Esophagus muscularis mucosa (tissue), 4 donors: Measurements from ENCODE around the gene FFAR3. TPM values are rescaled to one million over a fixed set of nuclear protein-coding genes. Genes with fewer than 3 reads are reported as not detected.

Experiments used
- DNase-seq: peaks from one replicate; pipeline ENCODE4 v3.0.0-alpha.2; 2017; ENCODE audit errors: extremely low spot score
- H3K27ac ChIP-seq, 4 donors: fragments of 200-600 bp; sonication (generic); replicated peaks in 1 of 4; 1 replicate in 3 of 4; 2 replicates in 1 of 4; pipeline ENCODE4 v1.5.1; 2016 to 2019; ENCODE audit warnings: mild to moderate bottlenecking in 1 of 4
- H3K27me3 ChIP-seq, 4 donors: fragments of 200-600 bp; sonication (generic); one replicate each; pipeline versions ENCODE4 v1.5.1 to v1.6.0; 2016 to 2019
- H3K36me3 ChIP-seq, 4 donors: fragments of 200-600 bp; sonication (generic); one replicate each; pipeline ENCODE4 v1.5.1; 2016 to 2019
- H3K4me1 ChIP-seq, 4 donors: fragments of 200-600 bp; sonication (generic); one replicate each; pipeline ENCODE4 v1.5.1; 2016 to 2019
- H3K4me3 ChIP-seq, 4 donors: fragments of 200-600 bp; sonication (generic); 1 replicate in 2 of 4; 2 replicates in 2 of 4; pipeline ENCODE4 v1.5.1; 2016 to 2019; ENCODE audit warnings: mild to moderate bottlenecking in 4 of 4, moderate library complexity in 1 of 4
- H3K9me3 ChIP-seq, 4 donors: fragments of 200-600 bp; sonication (generic); 1 replicate in 3 of 4; 2 replicates in 1 of 4; pipeline ENCODE4 v1.5.1; 2016 to 2019
- CTCF ChIP-seq, 3 experiments: fragments of 200-600 bp in 2 of 3; fragments of 450-650 bp in 1 of 3; sonication (generic) in 2 of 3; IDR thresholded peaks; one replicate each; pipeline ENCODE4 v1.5.1; 2017 to 2019; ENCODE audit warnings: antibody characterized with exemption in 3 of 3, mild to moderate bottlenecking in 2 of 3, moderate library complexity in 1 of 3
- EP300 ChIP-seq: sonication (generic); formaldehyde crosslinking; IDR thresholded peaks from one replicate; pipeline ENCODE4 v1.6.1; 2017; ENCODE audit warnings: antibody characterized with exemption
- POLR2A ChIP-seq: fragments of 450-650 bp; IDR thresholded peaks from one replicate; pipeline ENCODE4 v1.6.1; 2017; ENCODE audit warnings: antibody characterized with exemption, moderate library complexity, mild to moderate bottlenecking, low read depth
- POLR2AphosphoS5 ChIP-seq, 2 donors: sonication (generic); formaldehyde crosslinking; IDR thresholded peaks; one replicate each; pipeline ENCODE4 v1.6.1; 2017; ENCODE audit warnings: antibody characterized with exemption in 2 of 2
- WGBS: methylation state at CpG from one replicate; pipeline ENCODE4 v1.1.5; 2018; 5-methylcytosine and 5-hydroxymethylcytosine counted together
- intact Hi-C: fragments of 100-400 bp; cut with DNase I; formaldehyde crosslinking; loops from one replicate; pipeline ENCODE4 v1.15.1; 2023
- total RNA-seq, 4 donors: library from RNA; depleted of rRNA; stranded (reverse); fragments of >200 nt; gene quantifications; one replicate each; pipeline versions ENCODE4 v1.1.0 to v1.2.1, GENCODE V29; 2016

Gene FFAR3
- total RNA-seq, 4 donors from 2014 or later: 0.17 to 2.3 TPM; not detected in 2

DNA sequence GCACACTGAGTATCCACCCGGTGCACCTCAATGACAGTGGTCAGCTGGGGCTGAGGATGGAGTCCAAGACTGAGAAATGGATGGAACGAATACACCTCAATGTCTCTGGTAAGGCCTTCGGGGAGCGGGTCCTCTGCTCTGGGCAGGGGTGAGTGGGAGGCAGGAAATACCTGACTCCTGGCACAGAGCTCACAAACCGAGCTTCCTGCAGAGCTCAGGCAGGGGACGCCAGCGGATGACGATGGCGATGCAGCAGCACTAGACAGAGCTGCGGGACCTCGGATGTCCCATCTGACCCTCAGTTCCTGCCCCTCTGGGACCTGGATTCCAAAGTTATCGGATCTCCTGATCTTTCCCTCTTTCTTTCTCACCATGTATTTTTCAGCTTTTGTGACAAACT, 25.4 kb upstream of the FFAR3 start:
- DNase-seq: no peak

GRCh38 chr19:35334144-35334753, 24.0 kb upstream of the FFAR3 start:
- H3K36me3 ChIP-seq: no peaks in the 10 kb centered on the region
- H3K4me3 ChIP-seq: no peak overlapping the region
- no peaks in the 10 kb centered on the region for H3K4me1 ChIP-seq
- H3K27ac ChIP-seq: no peak overlapping the region
- intact Hi-C loops: no loop called here
- WGBS: 79% methylated on average over 10 of the region's 10 CpGs
- H3K27me3 ChIP-seq: peaks cover 0 to 63% (median 0%) of the 10 kb centered on the region in 4 donors
- TF ChIP-seq POLR2A: no peak
- no peak for DNase-seq
- no peaks in the 10 kb centered on the region for H3K9me3 ChIP-seq

More for the DNA sequence above, 25.4 kb upstream of the FFAR3 start:
- TF ChIP-seq CTCF (IDR thresholded peaks at IDR 0.05) (no peak), POLR2A (no peak), POLR2AphosphoS5 (IDR thresholded peaks at IDR 0.05) (no peak), EP300 (no peak)
- 70% methylated on average over 11 of the region's 12 CpGs for WGBS
- Histone ChIP-seq H3K4me1 (no peaks in the 10 kb centered on the region), H3K27me3 (peaks cover 0 to 69% (median 0%) of the 10 kb centered on the region in 4 donors), H3K9me3 (no peaks in the 10 kb centered on the region), H3K36me3 (no peaks in the 10 kb centered on the region), H3K27ac (no peak overlapping the region), H3K4me3 (no peak overlapping the region)
- intact Hi-C loops: no loop called here

GRCh38 chr19:35336166-35336955, 21.9 kb upstream of the FFAR3 start:
- intact Hi-C loops: no loop called here
- Histone ChIP-seq H3K9me3 (no peaks in the 10 kb centered on the region), H3K4me3 (no peak overlapping the region), H3K36me3 (no peaks in the 10 kb centered on the region), H3K27ac (no peak overlapping the region), H3K4me1 (no peaks in the 10 kb centered on the region), H3K27me3 (peaks cover 0 to 54% (median 0%) of the 10 kb centered on the region in 4 donors)
- TF ChIP-seq POLR2A (no peak), EP300 (no peak), CTCF (IDR thresholded peaks at IDR 0.05) (no peak), POLR2AphosphoS5 (IDR thresholded peaks at IDR 0.05) (no peak)
- 90% methylated on average over 16 of the region's 21 CpGs for WGBS
- DNase-seq: no peak

- Histone ChIP-seq H3K9me3 (no peaks in the 10 kb centered on the region), H3K4me3 (no peak overlapping the region), H3K27ac (no peak overlapping the region), H3K27me3 (peaks cover 0 to 44% (median 0%) of the 10 kb centered on the region in 4 donors), H3K4me1 (no peaks in the 10 kb centered on the region), H3K36me3 (no peaks in the 10 kb centered on the region)
- 81% methylated on average over 22 of the region's 25 CpGs for WGBS
- intact Hi-C loops: no loop called here
- no peak for DNase-seq
- TF ChIP-seq POLR2AphosphoS5 (IDR thresholded peaks at IDR 0.05): no peak
- TF ChIP-seq EP300: no peak
- no peak for TF ChIP-seq POLR2A
Observed at GRCh38 chr19:35337097-35337983, 20.9 kb upstream of the FFAR3 start.

DNA sequence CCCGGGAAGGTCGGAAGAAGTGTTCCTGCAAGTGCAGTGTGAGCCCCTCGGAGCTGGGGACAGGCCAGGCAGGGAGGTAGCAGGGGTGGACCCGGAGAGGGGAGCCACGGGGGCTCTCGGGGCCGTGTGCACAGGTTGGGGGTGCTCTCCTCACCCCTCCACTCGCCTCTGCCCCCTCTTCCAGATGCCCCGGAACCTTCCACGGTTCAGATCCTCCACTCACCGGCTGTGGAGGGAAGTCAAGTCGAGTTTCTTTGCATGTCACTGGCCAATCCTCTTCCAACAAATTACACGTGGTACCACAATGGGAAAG, 20.3 kb upstream of the FFAR3 start:
- Histone ChIP-seq H3K27ac (no peak overlapping the region), H3K4me1 (no peaks in the 10 kb centered on the region), H3K27me3 (peaks cover 0 to 38% (median 0%) of the 10 kb centered on the region in 4 donors), H3K36me3 (no peaks in the 10 kb centered on the region), H3K9me3 (no peaks in the 10 kb centered on the region), H3K4me3 (no peak overlapping the region)
- intact Hi-C loops: no loop called here
- DNase-seq: no peak
- TF ChIP-seq EP300 (no peak), CTCF (IDR thresholded peaks at IDR 0.05) (no peak), POLR2A (no peak), POLR2AphosphoS5 (IDR thresholded peaks at IDR 0.05) (no peak)
- whole genome bisulfite sequencing: 91% methylated on average over 13 of the region's 13 CpGs
